Kidney (tissue), 14 donors: Measurements from ENCODE around the gene HMCES. TPM values are rescaled to one million over a fixed set of nuclear protein-coding genes. Genes with fewer than 3 reads are reported as not detected.

Experiments used
- DNase-seq, 5 donors: peaks; one replicate each; pipeline ENCODE4 v3.0.0-alpha.2; 2013 to 2020
- FAIRE-seq: peaks from 2 replicates; lab custom pipeline; 2012; peaks lifted over from hg19 to GRCh38; lab: Jason Lieb, UNC
- H3K27ac ChIP-seq, 2 donors: one replicate each; pipeline ENCODE4 v1.7.0; 2013; ENCODE audit warnings: low read depth in 2 of 2, low read length in 2 of 2, inconsistent platforms in 1 of 2
- H3K27me3 ChIP-seq: one replicate; pipeline ENCODE4 v1.7.1; 2013; ENCODE audit warnings: low read length, inconsistent platforms; ENCODE audit not compliant: control insufficient read depth, insufficient read depth
- H3K36me3 ChIP-seq, 3 donors: one replicate each; pipeline versions ENCODE4 v1.7.0 to v1.7.1; 2013; ENCODE audit warnings: low read length in 3 of 3, control low read depth in 1 of 3, inconsistent platforms in 1 of 3; ENCODE audit not compliant: insufficient read depth in 3 of 3, control insufficient read depth in 2 of 3
- H3K4me1 ChIP-seq, 3 donors: one replicate each; pipeline versions ENCODE4 v1.7.0 to v1.7.1; 2013; ENCODE audit warnings: low read length in 3 of 3, inconsistent platforms in 1 of 3, low read depth in 1 of 3; ENCODE audit not compliant: control insufficient read depth in 2 of 3, insufficient read depth in 2 of 3
- H3K4me3 ChIP-seq, 3 donors: one replicate each; pipeline versions ENCODE4 v1.7.0 to v1.8.1; 2013; ENCODE audit warnings: low read length in 3 of 3, control low read depth in 1 of 3, inconsistent platforms in 1 of 3
- H3K9ac ChIP-seq, 3 donors: one replicate each; pipeline versions ENCODE4 v1.7.0 to v1.7.1; 2013; ENCODE audit warnings: low read length in 3 of 3, control low read depth in 1 of 3, inconsistent platforms in 1 of 3
- H3K9me3 ChIP-seq, 3 donors: one replicate each; pipeline versions ENCODE4 v1.7.0 to v1.7.1; 2013; ENCODE audit warnings: low read length in 3 of 3, control low read depth in 1 of 3, inconsistent platforms in 1 of 3; ENCODE audit not compliant: control insufficient read depth in 2 of 3, insufficient read depth in 1 of 3
- intact Hi-C: fragments of 100-400 bp; cut with DNase I; formaldehyde crosslinking; loops from one replicate; pipeline ENCODE4 v1.11.1; 2022
- microRNA-seq: library from miRNA; unstranded; fragments of <30 nt; microRNA quantifications from one replicate; pipeline ENCODE4 v1.2.0, GENCODE V29; 2020
- polyA plus RNA-seq: library from polyadenylated mRNA; stranded (reverse); fragments of 350-450 nt; fragmentation: Illumina TruSeq; extraction: RNeasy Lipid Tissue Mini Kit (QIAGEN cat#74804); gene quantifications from one replicate; pipeline ENCODE4 v1.2.3, GENCODE V29; 2014; ENCODE audit warnings: low read depth, low replicate concordance; ENCODE audit not compliant: insufficient read depth
- total RNA-seq: library from RNA; stranded (reverse); fragmentation: NEBNext Ultra II Directional; extraction: Animal tissue kit (Norgen Biotek cat#: 25700); gene quantifications from one replicate; pipeline ENCODE4 v1.2.1, GENCODE V29; 2021
- TF ChIP-seq, protein P1 (sequence below): IDR thresholded peaks from 3 replicates; pipeline ENCODE4 v1.5.1; 2012; ENCODE audit warnings: mild to moderate bottlenecking, moderate library complexity, borderline replicate concordance; ENCODE audit not compliant: insufficient read depth; ENCODE audit errors: extremely low read depth
- donor health status: control.
- donor health status: control.
- donor health status: control.
- donor health status: control.
- donor health status: control.
- donor health status: DM: yes; HTN: yes; CAD: no.
- donor health status: Normal renal cell carcinoma (clear cell type).

The HMCES gene
- total and polyA plus RNA-seq, 2 donors from 2014 or later: 37.4 to 40.1 TPM

DNA sequence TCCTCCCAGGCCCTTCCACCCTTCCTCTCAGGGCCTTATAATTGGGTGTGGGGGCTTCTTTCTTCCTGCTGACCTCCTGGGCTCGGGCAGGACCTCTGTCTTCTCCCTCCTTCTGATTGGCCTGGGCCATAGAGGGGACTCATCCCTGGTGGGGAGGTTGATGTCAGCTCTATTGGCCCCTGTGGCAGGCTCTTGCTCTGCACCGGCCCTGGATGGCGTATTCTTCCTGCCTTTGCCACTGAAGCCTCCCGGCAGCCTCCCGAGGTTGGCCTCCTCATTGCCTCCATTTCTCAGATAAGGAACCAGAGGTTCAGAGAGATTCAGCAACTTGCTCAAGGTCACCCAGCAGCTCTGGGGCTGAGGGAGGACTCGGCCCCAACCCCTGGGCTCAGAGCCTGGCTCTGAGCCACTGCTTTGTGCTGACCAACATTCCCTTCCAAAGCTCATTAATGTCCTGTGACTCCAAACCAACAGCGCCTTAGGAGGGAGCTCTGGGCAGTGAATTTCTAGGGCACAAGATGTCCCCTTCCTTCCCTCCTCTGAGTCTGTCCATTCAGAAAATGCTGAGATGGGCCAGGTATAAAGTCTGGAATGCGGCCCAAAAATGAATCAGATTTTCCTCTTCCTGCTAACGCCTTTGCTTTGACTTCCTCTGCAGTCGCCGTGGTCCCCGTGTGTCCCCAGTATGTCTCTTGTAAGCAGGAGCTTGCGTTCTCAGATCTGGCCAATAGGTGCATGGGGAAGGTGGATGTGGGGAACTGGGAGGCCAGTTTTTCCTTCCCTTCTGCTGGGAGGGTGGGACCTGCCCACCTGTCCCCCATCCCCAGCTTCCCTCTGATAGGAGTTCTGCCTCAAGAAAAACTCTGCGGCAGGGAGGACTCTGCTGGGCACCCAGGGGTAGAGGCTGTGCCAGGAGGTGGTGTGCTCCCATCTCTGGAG, 74.2 kb downstream of the HMCES start:
- FAIRE-seq (no peak), DNase-seq (no peak)
- intact Hi-C loops: no loop called here
- H3K27me3 ChIP-seq: no peaks in the 10 kb centered on the region
- H3K4me1 ChIP-seq: peaks cover 0 to 2% (median 0%) of the 10 kb centered on the region in 3 donors
- no peaks in the 10 kb centered on the region for H3K9me3 ChIP-seq
- no peaks in the 10 kb centered on the region for H3K36me3 ChIP-seq
- no peak overlapping the region for H3K9ac ChIP-seq
- H3K4me3 ChIP-seq: no peak overlapping the region
- TF ChIP-seq, protein P1, sequence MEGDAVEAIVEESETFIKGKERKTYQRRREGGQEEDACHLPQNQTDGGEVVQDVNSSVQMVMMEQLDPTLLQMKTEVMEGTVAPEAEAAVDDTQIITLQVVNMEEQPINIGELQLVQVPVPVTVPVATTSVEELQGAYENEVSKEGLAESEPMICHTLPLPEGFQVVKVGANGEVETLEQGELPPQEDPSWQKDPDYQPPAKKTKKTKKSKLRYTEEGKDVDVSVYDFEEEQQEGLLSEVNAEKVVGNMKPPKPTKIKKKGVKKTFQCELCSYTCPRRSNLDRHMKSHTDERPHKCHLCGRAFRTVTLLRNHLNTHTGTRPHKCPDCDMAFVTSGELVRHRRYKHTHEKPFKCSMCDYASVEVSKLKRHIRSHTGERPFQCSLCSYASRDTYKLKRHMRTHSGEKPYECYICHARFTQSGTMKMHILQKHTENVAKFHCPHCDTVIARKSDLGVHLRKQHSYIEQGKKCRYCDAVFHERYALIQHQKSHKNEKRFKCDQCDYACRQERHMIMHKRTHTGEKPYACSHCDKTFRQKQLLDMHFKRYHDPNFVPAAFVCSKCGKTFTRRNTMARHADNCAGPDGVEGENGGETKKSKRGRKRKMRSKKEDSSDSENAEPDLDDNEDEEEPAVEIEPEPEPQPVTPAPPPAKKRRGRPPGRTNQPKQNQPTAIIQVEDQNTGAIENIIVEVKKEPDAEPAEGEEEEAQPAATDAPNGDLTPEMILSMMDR: no peak
- no peak overlapping the region for H3K27ac ChIP-seq

DNA sequence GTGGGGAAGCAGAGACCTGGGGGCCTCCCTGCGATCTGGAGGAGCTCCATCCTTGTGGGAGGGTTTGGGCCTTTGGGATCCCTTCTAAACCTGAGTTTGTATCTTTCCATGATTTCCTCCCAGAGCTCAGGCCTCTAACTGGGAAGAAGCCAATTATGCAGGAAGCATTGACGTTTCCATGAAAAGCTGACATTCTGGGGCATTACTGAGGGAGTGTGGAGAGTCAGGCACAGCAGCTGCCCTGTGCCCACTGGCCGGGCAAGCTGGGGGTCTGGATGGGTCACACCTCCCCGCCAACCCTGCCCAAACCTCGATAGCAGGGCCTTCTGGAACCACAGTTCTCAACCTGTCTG, 74.9 kb downstream of the HMCES start:
- intact Hi-C loops: no loop called here

More for the DNA sequence above, 74.9 kb downstream of the HMCES start:
- no peaks in the 10 kb centered on the region for H3K36me3 ChIP-seq
- no peaks in the 10 kb centered on the region for H3K27me3 ChIP-seq
- no peak overlapping the region for H3K9ac ChIP-seq
- H3K4me3 ChIP-seq: no peak overlapping the region
- no peaks in the 10 kb centered on the region for H3K9me3 ChIP-seq
- no peak for FAIRE-seq
- DNase-seq: no peak
- TF ChIP-seq, protein P1: no peak
- H3K27ac ChIP-seq: no peak overlapping the region
- peaks cover 0 to 2% (median 0%) of the 10 kb centered on the region in 3 donors for H3K4me1 ChIP-seq

Small RNAs within 50 kb of the gene (microRNA-seq; reads per million reads assigned to microRNA genes)
- not detected for gene MIR6826

Other genes starting within 250 kb of the HMCES start
- not detected for gene GP9, start 218.1 kb upstream of the HMCES start, total RNA-seq
- gene GP9, start 218.1 kb upstream of the HMCES start, polyA plus RNA-seq: 0.49 TPM
- 27.6 TPM for gene RAB43, start 157.1 kb upstream of the HMCES start, total RNA-seq
- gene RAB43, start 157.1 kb upstream of the HMCES start, polyA plus RNA-seq: 5.5 TPM
- gene ISY1, start 117.8 kb upstream of the HMCES start, total RNA-seq: 27.1 TPM
- 22.4 TPM for gene ISY1, start 117.8 kb upstream of the HMCES start, polyA plus RNA-seq
- gene CNBP, start 95.0 kb upstream of the HMCES start, total RNA-seq: 309 TPM
- 267 TPM for gene CNBP, start 95.0 kb upstream of the HMCES start, polyA plus RNA-seq
- gene COPG1, start 29.3 kb upstream of the HMCES start, total RNA-seq: 173 TPM
- 107 TPM for gene COPG1, start 29.3 kb upstream of the HMCES start, polyA plus RNA-seq
- 3.5 TPM for gene EFCAB12, start 149.8 kb downstream of the HMCES start, total RNA-seq
- gene EFCAB12, start 149.8 kb downstream of the HMCES start, polyA plus RNA-seq: 1.2 TPM
- gene MBD4, start 161.1 kb downstream of the HMCES start, total RNA-seq: 35.1 TPM
- 25.4 TPM for gene MBD4, start 161.1 kb downstream of the HMCES start, polyA plus RNA-seq
- 59.2 TPM for gene IFT122, start 161.4 kb downstream of the HMCES start, total RNA-seq
- 18.4 TPM for gene IFT122, start 161.4 kb downstream of the HMCES start, polyA plus RNA-seq
- not detected for gene RHO, start 249.8 kb downstream of the HMCES start, total RNA-seq
- gene RHO, start 249.8 kb downstream of the HMCES start, polyA plus RNA-seq: not detected